UCSD-AML1 (cell line): Measurements from ENCODE around the gene CLGN.

Experiments used
- DNase-seq: peaks from one replicate; lab custom pipeline; 2025; ENCODE audit not compliant: unreplicated experiment; lab: John Stamatoyannopoulos, UW

CLGN gene

GRCh38 chr4:140388015-140388414 lies 39.4 kb downstream of the CLGN start:
- DNase-seq = no peak

DNA sequence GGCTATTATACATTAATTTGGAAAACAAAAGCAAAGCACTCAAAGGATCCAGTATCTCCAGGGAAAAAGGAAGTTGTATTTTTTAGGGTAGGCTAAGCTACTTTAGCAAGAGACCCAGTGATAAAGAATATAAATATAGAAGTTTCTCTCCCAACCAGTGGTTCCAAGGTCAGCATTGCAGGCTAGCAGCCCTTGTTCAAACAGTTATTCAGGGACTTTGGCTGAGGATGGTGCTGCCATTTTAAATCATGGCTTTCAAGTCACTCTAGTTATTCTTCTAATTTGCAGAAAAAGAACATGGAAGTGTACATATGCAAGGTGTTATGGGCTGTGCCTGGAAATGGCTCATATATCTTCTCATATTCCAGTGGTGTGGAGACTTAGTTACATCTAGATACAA lies 44.7 kb downstream of the CLGN start:
- no peak for DNase-seq

GRCh38 chr4:140374130-140374477 lies 53.3 kb downstream of the CLGN start:
- DNase-seq = no peak

- DNase-seq = peak; percentile 98
Observed at GRCh38 chr4:140373328-140374129, 53.9 kb downstream of the CLGN start, which contains the start of gene SCOC. Gene SCOC (plus strand): TSS chr4:140373646. CDS start chr4:140379171, 5,525 bp downstream.

- peak; percentile 25 for DNase-seq
Observed at GRCh38 chr4:140372751-140373327, 54.6 kb downstream of the CLGN start.

- DNase-seq = no peak
Observed at GRCh38 chr4:140368686-140369085, 58.8 kb downstream of the CLGN start.

DNA sequence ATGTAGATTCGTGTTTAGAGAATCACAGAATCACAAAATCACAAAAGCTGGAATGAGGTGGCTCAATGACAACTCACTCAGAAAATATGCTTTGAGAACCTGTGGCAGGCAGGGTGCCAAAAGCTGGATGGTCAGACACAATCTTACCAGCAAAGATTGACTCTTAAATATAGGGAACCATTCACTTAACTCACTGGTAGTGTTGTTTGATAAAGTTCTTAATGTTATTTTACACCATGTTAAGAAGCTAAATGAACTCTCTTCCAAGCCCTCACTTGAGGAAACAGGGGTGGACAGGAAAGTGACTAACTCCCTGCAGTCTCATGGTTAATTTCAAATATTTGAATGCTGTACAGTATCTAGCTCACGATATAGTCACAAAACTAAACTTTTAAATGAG lies 59.7 kb downstream of the CLGN start:
- no peak for DNase-seq

- no peak for DNase-seq
Observed at GRCh38 chr4:140363558-140363957, 63.9 kb downstream of the CLGN start.

GRCh38 chr4:140363051-140363450 lies 64.4 kb downstream of the CLGN start:
- no peak for DNase-seq

GRCh38 chr4:140361099-140361498 lies 66.3 kb downstream of the CLGN start:
- no peak for DNase-seq

- peak; percentile 63 for DNase-seq
Observed at GRCh38 chr4:140359562-140360427, 67.7 kb downstream of the CLGN start.

DNA sequence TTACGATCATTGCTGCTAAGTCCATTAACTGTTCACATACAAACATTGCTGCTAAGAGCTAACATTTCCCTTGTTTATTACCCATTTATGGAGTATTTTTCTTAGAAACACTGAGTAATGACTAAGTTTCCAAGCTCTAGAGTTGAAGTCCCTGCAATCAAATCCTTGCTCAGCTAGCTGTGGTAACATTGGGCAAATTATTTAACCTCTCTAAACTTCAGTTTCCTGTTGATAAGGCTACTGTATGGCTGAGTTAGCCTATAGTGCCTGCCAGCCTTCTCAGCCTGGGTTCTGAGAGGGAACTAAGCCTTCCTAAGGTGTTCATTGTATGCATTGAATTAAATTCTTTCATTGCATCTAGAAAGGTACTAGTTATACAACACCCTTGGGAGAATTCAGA lies 69.2 kb downstream of the CLGN start:
- peak; percentile 18 for DNase-seq

DNA sequence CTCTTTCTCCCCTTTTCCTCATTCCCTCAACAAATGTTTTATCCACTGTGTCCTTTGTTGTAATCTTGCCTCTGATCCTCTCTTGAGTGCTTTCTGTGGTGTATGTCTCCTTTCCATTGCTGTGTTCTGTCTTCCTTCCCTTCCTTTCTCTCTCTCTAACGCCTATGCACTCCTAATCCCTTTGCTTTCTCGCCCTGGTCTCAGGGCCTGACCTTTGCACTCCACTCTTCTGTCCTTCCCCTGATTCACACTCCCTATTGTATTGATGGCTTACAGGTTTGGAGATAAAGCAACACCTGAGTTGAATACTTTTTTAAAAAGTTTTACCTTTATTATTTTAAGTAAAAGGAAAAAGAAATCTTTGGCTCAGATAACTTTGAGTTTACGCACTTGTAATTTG lies 69.6 kb downstream of the CLGN start:
- no peak for DNase-seq

DNA sequence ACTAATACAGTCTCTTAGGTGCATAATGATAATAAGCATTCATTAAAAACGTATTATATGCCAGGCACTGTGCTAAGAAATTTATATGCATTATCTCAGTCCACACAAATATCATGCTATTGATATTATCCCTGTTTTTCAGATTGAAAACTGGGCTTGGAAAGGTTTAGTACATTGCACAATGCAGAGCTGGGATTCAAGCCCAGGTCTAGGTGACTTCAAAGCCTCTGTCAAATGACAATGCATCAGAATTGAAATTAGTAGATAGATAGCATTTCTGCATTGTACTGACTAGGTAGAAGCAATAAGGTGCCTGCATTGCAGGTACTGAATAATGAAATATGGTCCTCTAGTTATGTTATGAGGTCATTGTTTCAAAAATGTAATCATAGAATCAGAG lies 72.2 kb downstream of the CLGN start:
- no peak for DNase-seq

- no peak for DNase-seq
Observed at GRCh38 chr4:140353786-140354185, 73.7 kb downstream of the CLGN start.

GRCh38 chr4:140351093-140352075 lies 76.1 kb downstream of the CLGN start:
- DNase-seq = no peak

- DNase-seq = no peak
Observed at GRCh38 chr4:140349816-140350215, 77.6 kb downstream of the CLGN start.

DNA sequence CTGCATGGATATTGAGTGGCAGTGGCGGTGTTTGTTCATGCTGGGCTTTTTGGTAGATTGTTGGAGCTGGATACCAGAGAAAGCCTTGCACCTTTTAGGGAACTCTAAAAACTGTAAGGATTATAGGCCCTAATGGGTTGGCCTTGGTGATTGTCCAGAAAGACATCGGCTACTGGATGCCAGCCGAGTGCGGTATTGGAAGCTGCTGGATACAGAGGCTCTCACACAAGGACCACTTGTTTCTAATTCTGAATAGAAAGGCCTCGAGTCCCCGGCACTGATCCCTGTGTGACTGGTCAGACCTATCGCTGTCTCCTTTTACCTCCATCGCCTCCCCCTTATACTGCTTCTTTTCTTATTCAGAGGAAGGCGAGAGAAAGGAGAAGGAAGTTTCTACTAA lies 81.3 kb downstream of the CLGN start:
- DNase-seq = no peak

- DNase-seq = no peak
Observed at GRCh38 chr4:140344621-140345020, 82.8 kb downstream of the CLGN start.

DNA sequence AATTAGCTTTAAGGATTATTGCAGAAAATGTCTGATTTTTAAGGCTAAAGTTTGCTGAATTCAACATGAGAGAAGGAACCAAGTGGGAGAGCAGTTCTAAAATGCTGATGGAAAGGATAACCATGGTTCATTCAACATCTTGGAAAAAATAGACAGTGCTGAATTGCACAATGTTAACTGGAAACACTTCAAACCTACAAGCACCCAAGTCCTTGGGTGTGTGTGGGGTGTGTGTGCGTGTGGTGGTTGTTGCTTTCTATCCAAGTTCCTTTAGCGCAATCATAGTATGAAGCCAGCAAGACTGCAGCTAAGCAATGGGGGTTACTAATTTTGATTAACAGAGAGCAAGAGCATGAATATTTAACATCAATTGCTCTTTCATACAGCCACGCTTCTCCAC lies 83.3 kb downstream of the CLGN start:
- DNase-seq = no peak

- no peak for DNase-seq
Observed at GRCh38 chr4:140343303-140343702, 84.1 kb downstream of the CLGN start.
